Suprapubic skin (tissue), 4 donors: ENCODE results near the gene FRAS1.

ENCODE experiments used
- CTCF ChIP-seq, 2 donors: fragments of 200-600 bp in 1 of 2; fragments of 450-650 bp in 1 of 2; sonication (generic) in 1 of 2; IDR thresholded peaks; one replicate each; pipeline ENCODE4 v1.5.1; 2016 to 2019; ENCODE audit warnings: antibody characterized with exemption in 2 of 2, mild to moderate bottlenecking in 1 of 2, moderate library complexity in 1 of 2
- EP300 ChIP-seq: sonication (generic); formaldehyde crosslinking; IDR thresholded peaks from one replicate; pipeline ENCODE4 v1.6.1; 2017; ENCODE audit warnings: antibody characterized with exemption
- POLR2A ChIP-seq, 2 donors: fragments of 450-650 bp; IDR thresholded peaks; one replicate each; pipeline ENCODE4 v1.6.1; 2017; ENCODE audit warnings: antibody characterized with exemption in 2 of 2, mild to moderate bottlenecking in 2 of 2, moderate library complexity in 2 of 2
- POLR2AphosphoS5 ChIP-seq, 3 donors: sonication (generic); formaldehyde crosslinking; IDR thresholded peaks; one replicate each; pipeline ENCODE4 v1.6.1; 2017; ENCODE audit warnings: antibody characterized with exemption in 3 of 3

- TF ChIP-seq CTCF (IDR thresholded peaks at IDR 0.05) = no peak
- no peak for TF ChIP-seq EP300
- TF ChIP-seq POLR2A (IDR thresholded peaks at IDR 0.05) = no peak
- no peak for TF ChIP-seq POLR2AphosphoS5 (IDR thresholded peaks at IDR 0.05)
Observed at GRCh38 chr4:78155616-78156105, 98.5 kb downstream of the FRAS1 start.
